ENCODE measurements around the gene ZNF526.

ZNF526 gene

DNA sequence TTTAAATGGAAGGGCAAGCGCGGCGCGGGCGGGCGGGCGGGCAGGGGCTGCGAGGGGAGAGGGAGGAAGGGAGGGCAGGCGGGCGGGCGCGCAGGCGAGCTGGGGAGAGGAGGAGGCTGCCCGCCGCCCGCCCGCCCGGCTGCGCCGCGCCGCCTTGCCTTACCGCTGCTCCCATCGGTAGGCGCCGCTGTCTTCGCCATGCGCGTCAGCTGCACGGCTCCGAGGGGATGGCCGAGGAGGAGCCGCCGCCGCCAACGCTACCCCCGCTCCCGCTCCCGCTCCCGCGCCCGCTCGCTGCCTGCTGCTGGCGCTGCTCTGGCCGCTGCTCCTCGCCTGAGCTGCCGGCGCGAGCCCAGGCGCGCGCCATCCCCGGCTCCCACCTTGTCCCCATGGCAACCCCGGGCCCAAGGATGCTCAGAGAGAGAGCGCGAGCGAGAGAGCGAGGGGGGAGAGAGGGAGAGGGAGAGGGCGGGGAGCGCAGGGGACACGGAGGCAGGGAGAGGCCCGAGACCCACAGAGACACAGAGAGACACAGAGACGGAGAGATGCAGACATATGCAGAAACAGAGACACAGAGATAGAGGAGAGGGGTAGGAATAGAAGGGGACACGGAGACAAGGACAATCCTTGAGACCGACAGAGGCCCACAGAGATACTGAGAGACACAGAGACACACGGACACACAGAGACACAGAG lies 43.0 kb upstream of the ZNF526 start (continued):
- TF ChIP-seq ARNTL (CRISPR knock-in tag; IDR thresholded peaks at IDR 0.05; ENCODE audit: borderline replicate concordance, low read depth) (no peak), ISL1 (CRISPR knock-in tag; IDR thresholded peaks at IDR 0.05) (no peak), PATZ1 (CRISPR knock-in tag; IDR thresholded peaks at IDR 0.05; ENCODE audit: borderline replicate concordance) (no peak)
- TF ChIP-seq, protein P1, sequence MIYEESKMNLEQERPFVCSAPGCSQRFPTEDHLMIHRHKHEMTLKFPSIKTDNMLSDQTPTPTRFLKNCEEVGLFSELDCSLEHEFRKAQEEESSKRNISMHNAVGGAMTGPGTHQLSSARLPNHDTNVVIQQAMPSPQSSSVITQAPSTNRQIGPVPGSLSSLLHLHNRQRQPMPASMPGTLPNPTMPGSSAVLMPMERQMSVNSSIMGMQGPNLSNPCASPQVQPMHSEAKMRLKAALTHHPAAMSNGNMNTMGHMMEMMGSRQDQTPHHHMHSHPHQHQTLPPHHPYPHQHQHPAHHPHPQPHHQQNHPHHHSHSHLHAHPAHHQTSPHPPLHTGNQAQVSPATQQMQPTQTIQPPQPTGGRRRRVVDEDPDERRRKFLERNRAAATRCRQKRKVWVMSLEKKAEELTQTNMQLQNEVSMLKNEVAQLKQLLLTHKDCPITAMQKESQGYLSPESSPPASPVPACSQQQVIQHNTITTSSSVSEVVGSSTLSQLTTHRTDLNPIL (CRISPR knock-in tag; IDR thresholded peaks at IDR 0.05; ENCODE audit: low read depth) = no peak

- ATAC-seq = no peak
- no peak for TF ChIP-seq TOX (CRISPR knock-in tag; IDR thresholded peaks at IDR 0.05; ENCODE audit: borderline replicate concordance)
- TF ChIP-seq, protein P1 (CRISPR knock-in tag; IDR thresholded peaks at IDR 0.05; ENCODE audit: low read depth) = no peak
- TF ChIP-seq ZFP3 (CRISPR knock-in tag; IDR thresholded peaks at IDR 0.05) = no peak
- TF ChIP-seq ZC3H10 (CRISPR knock-in tag; IDR thresholded peaks at IDR 0.05) = no peak
- TF ChIP-seq, protein P2, sequence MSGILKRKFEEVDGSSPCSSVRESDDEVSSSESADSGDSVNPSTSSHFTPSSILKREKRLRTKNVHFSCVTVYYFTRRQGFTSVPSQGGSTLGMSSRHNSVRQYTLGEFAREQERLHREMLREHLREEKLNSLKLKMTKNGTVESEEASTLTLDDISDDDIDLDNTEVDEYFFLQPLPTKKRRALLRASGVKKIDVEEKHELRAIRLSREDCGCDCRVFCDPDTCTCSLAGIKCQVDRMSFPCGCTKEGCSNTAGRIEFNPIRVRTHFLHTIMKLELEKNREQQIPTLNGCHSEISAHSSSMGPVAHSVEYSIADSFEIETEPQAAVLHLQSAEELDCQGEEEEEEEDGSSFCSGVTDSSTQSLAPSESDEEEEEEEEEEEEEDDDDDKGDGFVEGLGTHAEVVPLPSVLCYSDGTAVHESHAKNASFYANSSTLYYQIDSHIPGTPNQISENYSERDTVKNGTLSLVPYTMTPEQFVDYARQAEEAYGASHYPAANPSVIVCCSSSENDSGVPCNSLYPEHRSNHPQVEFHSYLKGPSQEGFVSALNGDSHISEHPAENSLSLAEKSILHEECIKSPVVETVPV (CRISPR knock-in tag; IDR thresholded peaks at IDR 0.05) = no peak
- TF ChIP-seq ZNF8 (CRISPR knock-in tag; IDR thresholded peaks at IDR 0.05) = no peak
- TF ChIP-seq, protein P3, sequence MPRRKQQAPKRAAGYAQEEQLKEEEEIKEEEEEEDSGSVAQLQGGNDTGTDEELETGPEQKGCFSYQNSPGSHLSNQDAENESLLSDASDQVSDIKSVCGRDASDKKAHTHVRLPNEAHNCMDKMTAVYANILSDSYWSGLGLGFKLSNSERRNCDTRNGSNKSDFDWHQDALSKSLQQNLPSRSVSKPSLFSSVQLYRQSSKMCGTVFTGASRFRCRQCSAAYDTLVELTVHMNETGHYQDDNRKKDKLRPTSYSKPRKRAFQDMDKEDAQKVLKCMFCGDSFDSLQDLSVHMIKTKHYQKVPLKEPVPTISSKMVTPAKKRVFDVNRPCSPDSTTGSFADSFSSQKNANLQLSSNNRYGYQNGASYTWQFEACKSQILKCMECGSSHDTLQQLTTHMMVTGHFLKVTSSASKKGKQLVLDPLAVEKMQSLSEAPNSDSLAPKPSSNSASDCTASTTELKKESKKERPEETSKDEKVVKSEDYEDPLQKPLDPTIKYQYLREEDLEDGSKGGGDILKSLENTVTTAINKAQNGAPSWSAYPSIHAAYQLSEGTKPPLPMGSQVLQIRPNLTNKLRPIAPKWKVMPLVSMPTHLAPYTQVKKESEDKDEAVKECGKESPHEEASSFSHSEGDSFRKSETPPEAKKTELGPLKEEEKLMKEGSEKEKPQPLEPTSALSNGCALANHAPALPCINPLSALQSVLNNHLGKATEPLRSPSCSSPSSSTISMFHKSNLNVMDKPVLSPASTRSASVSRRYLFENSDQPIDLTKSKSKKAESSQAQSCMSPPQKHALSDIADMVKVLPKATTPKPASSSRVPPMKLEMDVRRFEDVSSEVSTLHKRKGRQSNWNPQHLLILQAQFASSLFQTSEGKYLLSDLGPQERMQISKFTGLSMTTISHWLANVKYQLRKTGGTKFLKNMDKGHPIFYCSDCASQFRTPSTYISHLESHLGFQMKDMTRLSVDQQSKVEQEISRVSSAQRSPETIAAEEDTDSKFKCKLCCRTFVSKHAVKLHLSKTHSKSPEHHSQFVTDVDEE (CRISPR knock-in tag; IDR thresholded peaks at IDR 0.05) = no peak
- TF ChIP-seq PPARA (CRISPR knock-in tag; IDR thresholded peaks at IDR 0.05; ENCODE audit: borderline replicate concordance) = no peak
- TF ChIP-seq ZNF70 (CRISPR knock-in tag; IDR thresholded peaks at IDR 0.05) = no peak
- no peak for TF ChIP-seq ISL1 (CRISPR knock-in tag; IDR thresholded peaks at IDR 0.05)
- no peak for TF ChIP-seq PATZ1 (CRISPR knock-in tag; IDR thresholded peaks at IDR 0.05; ENCODE audit: borderline replicate concordance)
- TF ChIP-seq ARNTL (CRISPR knock-in tag; IDR thresholded peaks at IDR 0.05; ENCODE audit: borderline replicate concordance, low read depth) = no peak
- no peak for TF ChIP-seq CSDC2 (CRISPR knock-in tag; IDR thresholded peaks at IDR 0.05)
- TF ChIP-seq, protein P4, sequence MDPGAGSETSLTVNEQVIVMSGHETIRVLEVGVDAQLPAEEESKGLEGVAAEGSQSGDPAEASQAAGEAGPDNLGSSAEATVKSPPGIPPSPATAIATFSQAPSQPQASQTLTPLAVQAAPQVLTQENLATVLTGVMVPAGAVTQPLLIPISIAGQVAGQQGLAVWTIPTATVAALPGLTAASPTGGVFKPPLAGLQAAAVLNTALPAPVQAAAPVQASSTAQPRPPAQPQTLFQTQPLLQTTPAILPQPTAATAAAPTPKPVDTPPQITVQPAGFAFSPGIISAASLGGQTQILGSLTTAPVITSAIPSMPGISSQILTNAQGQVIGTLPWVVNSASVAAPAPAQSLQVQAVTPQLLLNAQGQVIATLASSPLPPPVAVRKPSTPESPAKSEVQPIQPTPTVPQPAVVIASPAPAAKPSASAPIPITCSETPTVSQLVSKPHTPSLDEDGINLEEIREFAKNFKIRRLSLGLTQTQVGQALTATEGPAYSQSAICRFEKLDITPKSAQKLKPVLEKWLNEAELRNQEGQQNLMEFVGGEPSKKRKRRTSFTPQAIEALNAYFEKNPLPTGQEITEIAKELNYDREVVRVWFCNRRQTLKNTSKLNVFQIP (CRISPR knock-in tag; IDR thresholded peaks at IDR 0.05; ENCODE audit: borderline replicate concordance, low read depth) = no peak
- TF ChIP-seq SNAI2 (CRISPR knock-in tag; IDR thresholded peaks at IDR 0.05) = no peak
- no peak for TF ChIP-seq ESRRG (CRISPR knock-in tag; IDR thresholded peaks at IDR 0.05)
Observed at GRCh38 chr19:42177686-42178019, 42.5 kb upstream of the ZNF526 start.

All from SK-N-SH treated with all-trans-retinoic acid at 6 μM for 48 hours (cell line).